Inferior parietal cortex (tissue), 1 donor: ENCODE results near the gene SCAP.
"Not testable (repeated sequence)": the region's sequence is repeated elsewhere in the genome, so short reads cannot be mapped to it uniquely, and the experiment has no call there.

Source experiments
- DNase-seq: peaks from one replicate; pipeline ENCODE4 v3.0.0-alpha.2; 2016; ENCODE audit errors: extremely low spot score

The SCAP gene

DNA sequence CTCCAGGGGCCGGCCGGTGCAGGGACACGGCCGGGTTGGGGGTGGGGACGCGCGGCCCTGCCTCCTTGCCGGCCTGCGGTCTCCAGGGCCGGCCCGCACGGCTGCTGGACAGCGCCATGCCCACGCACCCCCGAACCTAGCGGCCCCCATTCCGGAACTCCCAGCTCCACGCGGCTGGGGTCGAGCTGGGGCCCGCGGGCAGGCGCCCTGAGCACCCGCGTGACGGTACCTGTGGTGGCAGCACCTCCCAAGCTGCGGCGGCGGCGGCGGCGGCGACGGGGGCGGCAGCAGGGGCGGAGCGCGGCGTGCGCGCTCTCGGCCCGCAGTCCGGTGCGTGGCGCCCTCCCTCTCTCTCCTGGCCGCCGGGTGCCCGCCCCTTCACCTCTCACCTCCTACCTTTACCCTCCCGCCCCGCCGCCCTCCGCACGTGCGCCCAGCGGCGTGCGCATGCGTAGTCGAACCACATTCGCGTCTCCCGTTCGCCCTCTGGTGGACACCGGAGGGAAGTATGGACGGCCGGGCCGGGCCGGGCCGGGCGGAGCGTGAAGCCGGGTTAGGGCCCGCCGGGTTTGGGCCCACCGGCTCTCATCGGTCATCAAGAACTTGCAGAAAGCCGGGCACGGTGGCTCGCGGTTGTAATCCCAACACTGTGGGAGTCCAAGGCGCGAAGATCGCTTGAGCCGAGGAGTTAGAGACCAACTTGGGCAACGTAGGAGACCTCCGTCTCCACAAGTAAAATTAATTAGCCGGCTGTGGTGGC is at the start of gene SCAP:
Gene SCAP (minus strand): TSS at position 372 of the 760 bp plus-strand sequence. CDS start 32,948 bp downstream, outside the sequence.
- peak; percentile 92 for DNase-seq

DNA sequence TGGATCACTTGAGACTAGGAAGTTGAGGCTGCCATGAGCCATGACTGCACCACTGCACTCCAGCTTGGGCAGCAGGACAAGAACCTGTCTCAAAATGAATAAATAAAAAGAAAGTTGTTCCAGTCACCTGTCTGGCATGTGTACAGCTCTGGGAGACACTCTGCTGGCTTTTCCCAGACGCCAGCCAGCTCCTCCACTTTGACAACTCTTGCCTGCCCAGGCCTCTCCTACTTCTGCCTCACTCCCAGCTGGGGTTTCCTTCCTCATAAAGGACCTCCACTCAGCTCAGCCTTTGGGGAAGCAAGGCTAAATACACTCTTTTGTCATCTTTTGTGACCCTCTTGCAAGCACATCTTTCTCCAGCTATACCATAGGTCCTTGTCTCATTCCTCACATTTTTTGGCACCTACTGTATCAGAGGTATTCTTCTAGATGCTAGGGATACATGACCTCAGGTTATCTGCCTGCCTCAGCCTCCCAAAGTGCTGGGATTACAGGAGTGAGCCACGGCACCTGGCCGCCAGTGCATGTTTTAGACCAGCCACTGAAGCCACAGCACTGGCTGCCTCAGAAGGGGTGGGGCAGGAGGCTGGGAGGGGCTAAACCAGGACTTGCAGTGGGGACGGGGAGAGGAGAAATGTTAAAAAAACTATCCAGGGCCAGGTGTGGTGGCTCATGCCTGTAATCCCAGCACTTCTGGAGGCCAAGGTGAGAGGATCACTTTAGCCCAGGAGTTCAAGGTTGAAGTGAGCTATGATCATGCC is 47.8 kb upstream of the SCAP start:
- no peak for DNase-seq

- DNase-seq: peak; percentile 90
These were observed 46.6 kb upstream of the SCAP start for GRCh38 chr3:47522082-47522987.

- DNase-seq: no peak
These were observed 45.0 kb upstream of the SCAP start for GRCh38 chr3:47520756-47521155.

- DNase-seq: no peak
These were observed 42.2 kb upstream of the SCAP start for GRCh38 chr3:47517937-47518336.

DNA sequence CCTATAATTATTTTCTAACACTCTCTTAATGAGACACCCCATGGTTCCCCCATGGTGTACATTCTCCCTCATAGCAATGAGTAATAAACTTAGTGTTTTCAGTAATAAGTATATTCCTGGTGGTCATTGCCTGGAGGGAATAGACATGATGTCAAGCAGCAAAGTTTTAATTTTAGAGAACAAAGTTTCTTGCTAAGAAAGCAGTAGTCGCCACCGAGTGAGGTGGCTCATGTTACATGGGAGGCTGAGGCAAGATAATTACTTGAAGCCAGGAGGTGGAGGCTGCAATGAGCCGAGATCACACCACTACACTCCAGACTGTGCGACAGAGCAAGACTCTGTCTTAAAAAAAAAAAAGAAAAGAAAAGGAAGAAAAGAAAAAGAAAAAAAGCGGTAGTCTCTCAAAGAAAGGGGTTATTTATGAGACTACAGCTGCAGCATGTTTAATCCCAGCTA is 40.2 kb upstream of the SCAP start:
- no peak for DNase-seq

DNA sequence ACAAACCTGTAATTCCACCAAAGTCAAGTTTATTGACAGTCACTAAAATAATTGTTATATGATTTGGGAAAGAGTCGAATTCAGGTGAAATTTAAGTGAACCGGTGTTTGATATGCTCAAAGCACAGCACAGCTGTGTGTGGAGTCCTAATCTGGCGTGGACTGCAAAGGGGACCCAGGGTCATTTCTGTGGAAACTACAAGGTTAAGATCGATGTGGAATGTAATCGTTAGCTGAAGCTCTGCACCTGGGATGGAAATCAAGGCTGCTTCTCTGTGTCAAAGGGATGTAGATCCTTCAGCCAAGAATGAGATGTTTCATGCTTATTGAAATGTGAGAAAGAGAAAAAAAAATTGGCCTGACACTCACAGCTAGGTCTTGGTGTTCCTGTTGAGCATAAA is 39.4 kb upstream of the SCAP start:
- no peak for DNase-seq

DNA sequence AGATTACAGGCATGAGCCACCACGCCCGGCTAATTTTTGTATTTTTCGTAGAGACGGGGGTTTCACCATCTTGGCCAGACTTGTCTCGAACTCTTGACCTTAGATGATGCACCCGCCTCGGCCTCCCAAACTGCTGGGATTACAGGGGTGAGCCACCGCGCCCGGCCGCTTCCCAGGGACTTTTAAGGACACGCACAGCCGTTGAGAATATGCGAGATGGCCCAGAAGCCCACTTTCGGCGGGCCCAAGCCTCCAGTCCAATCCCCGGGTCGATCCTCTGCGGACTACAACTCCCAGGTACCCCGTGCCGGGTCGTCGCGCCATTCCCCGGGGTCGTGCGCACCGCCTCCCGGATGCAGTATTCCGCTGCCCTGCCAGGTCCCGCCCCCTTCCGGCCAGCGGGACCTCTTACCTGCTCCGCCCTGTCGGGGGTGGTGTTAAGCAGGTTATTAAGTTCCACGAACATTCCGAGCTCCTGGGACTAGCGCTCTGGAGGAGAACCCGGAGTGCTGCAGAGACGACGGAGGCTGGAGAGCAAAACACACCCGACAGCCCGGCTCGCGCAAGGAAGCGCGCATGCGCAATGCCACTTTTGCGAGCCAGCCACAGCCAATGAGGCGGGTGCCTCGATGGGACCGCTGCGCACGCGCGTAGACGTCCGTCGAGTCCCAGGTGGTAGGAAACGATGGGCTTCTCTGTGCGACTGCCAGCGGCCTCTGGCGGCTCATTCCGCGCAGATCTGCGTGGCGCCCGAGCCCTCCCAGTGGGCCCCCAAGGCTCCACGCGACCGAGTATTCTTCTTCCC is 37.6 kb upstream of the SCAP start, which contains the start of gene ELP6:
Gene ELP6 (minus strand): TSS at position 588 of the 805 bp plus-strand sequence. CDS start 122 bp downstream, at position 466.
- DNase-seq: peak; percentile 96

GRCh38 chr3:47512416-47513124 is 36.8 kb upstream of the SCAP start:
- DNase-seq: no peak

DNA sequence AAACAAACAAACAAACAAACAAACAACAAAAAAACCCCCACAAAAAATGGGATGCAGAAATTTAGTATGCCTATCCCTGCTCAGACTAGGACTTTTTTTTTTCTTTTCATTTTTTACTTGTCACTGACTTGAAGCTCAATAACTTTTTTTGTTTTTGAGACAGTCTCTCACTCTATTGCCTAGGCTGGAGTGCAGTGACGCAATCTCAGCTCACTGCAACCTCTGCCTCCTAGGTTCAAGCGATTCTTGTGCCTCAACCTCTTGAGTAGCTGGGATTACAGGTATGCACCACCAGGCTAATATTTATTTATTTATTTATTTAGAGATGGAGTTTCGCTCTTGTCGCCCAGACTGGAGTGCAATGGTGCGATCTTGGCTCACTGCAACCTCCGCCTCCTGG is 29.5 kb upstream of the SCAP start:
- not testable (repeated sequence) for DNase-seq

- DNase-seq: no peak
These were observed 28.4 kb upstream of the SCAP start for GRCh38 chr3:47504113-47504512.

GRCh38 chr3:47503033-47503432 is 27.3 kb upstream of the SCAP start:
- no peak for DNase-seq

DNA sequence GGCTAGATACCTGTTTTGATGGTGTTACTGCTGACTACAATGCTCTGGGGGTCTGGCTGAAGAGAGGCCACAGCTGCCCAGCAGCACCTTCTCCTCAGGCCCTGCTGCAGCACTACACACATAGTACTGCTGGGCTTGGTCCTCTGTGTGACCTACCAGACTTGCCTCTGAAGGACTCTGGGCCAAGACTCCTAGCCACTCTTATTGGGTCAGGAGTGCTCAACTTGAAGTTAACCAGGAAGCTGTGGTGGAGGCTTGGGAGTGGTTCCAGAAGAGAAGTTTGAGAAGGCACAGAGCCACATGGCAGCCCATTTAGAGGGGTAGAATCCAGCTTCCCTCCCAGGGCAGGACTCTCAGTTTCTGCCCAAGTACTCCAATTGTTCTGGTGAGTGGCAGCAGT is 21.2 kb upstream of the SCAP start:
- no peak for DNase-seq

DNA sequence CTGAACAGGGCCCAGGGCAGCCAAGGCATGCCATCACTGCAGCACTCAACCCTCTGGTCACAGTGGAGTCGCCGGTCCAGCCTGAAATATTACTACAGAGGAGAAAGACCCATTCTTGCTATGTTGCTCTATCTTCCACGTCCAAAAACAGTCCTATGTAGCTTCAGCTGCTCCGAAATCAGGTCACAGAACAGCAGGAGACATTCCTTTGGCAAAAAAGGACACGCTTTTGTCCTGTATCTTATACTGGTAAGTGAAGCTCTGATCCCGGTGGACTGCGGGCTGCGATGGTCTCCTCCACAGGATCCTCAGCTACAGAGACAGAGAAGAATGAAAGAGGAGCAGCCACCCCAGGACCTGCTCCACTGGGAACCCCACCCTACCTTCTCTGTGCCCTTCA is 20.1 kb upstream of the SCAP start:
- no peak for DNase-seq

DNA sequence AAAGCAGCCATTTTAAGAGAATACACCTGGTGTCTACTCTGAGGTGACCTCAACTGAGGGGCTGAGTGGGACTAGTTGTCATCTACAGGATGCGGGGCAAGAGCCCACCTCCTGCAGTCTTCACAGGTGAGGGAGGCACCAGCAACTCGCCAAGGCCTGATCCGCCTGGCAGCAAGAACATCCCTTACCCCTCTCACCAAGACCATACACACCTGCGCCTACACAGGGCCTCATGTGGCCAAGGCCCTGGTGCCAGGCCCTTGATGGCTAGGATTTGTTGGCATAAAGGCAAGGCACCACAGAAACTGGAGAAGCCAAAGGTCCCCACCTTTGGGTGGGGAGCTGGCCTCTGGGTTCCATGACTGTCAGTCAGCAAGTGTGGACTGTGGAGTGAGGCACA is 19.4 kb upstream of the SCAP start:
- no peak for DNase-seq

- no peak for DNase-seq
These were observed 16.0 kb upstream of the SCAP start for GRCh38 chr3:47491777-47492176.

- DNase-seq: no peak
These were observed 15.4 kb upstream of the SCAP start for GRCh38 chr3:47491186-47491585.

- DNase-seq: no peak
These were observed 11.5 kb upstream of the SCAP start for GRCh38 chr3:47487265-47487664.

- DNase-seq: no peak
These were observed 10.1 kb upstream of the SCAP start for GRCh38 chr3:47485812-47486211.

DNA sequence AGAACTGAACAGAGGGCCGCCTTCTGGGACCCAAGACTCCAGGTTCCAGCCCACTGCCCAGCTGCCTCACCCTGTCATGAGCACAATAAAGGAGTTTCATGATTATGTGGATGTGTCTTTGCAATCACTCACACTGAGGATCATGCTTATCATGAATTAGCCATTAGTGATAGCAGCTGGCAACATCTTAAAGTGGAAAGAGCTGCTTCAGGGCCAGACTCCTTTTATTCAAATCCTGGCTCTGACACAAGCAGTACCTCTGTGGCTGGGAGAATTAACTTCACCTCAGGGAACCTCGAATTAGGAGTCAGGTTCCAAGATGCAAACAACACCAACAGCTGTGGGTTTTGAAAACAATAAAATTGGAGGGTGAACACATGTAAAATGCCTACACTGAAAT is 6.6 kb upstream of the SCAP start:
- DNase-seq: no peak
